GM21390 (cell line): ENCODE data around the gene HSD3B1.
"Not testable (repeated sequence)": the region's sequence is repeated elsewhere in the genome, so short reads cannot be mapped to it uniquely, and the experiment has no call there.

Source experiments
- ATAC-seq: cut with Tn5 transposase; IDR thresholded peaks from one replicate; pipeline ENCODE4 v1.9.1; 2021; ENCODE audit not compliant: unreplicated experiment

The HSD3B1 gene

GRCh38 chr1:119490925-119491324, 16.1 kb upstream of the HSD3B1 start:
- no peak for ATAC-seq

- no peak for ATAC-seq
Observed at GRCh38 chr1:119492763-119493162, 14.2 kb upstream of the HSD3B1 start.

- ATAC-seq = no peak
Observed at GRCh38 chr1:119504831-119505230, 2.2 kb upstream of the HSD3B1 start.

GRCh38 chr1:119510046-119510445, 3.0 kb downstream of the HSD3B1 start:
- no peak for ATAC-seq

- ATAC-seq = no peak
Observed at GRCh38 chr1:119515221-119515620, 8.2 kb downstream of the HSD3B1 start.

- no peak for ATAC-seq
Observed at GRCh38 chr1:119516247-119516646, 9.2 kb downstream of the HSD3B1 start.

GRCh38 chr1:119516680-119517079, 9.7 kb downstream of the HSD3B1 start:
- ATAC-seq = no peak

GRCh38 chr1:119517667-119518066, 10.7 kb downstream of the HSD3B1 start:
- ATAC-seq = not testable (repeated sequence)

GRCh38 chr1:119531606-119532323, 24.8 kb downstream of the HSD3B1 start:
- no peak for ATAC-seq

- ATAC-seq = no peak
Observed at GRCh38 chr1:119532324-119532910, 25.4 kb downstream of the HSD3B1 start.

GRCh38 chr1:119535381-119535780, 28.4 kb downstream of the HSD3B1 start:
- ATAC-seq = no peak

GRCh38 chr1:119537966-119538365, 31.0 kb downstream of the HSD3B1 start:
- ATAC-seq = no peak

- no peak for ATAC-seq
Observed at GRCh38 chr1:119539636-119540035, 32.6 kb downstream of the HSD3B1 start.

- no peak for ATAC-seq
Observed at GRCh38 chr1:119541389-119541788, 34.4 kb downstream of the HSD3B1 start.

GRCh38 chr1:119542492-119542946, 35.5 kb downstream of the HSD3B1 start:
- no peak for ATAC-seq

GRCh38 chr1:119544165-119544762, 37.3 kb downstream of the HSD3B1 start:
- ATAC-seq = no peak

- no peak for ATAC-seq
Observed at GRCh38 chr1:119546641-119547040, 39.6 kb downstream of the HSD3B1 start.

- no peak for ATAC-seq
Observed at GRCh38 chr1:119547306-119547705, 40.3 kb downstream of the HSD3B1 start.

GRCh38 chr1:119547805-119548204, 40.8 kb downstream of the HSD3B1 start:
- ATAC-seq = no peak

- no peak for ATAC-seq
Observed at GRCh38 chr1:119549719-119550132, 42.7 kb downstream of the HSD3B1 start.

GRCh38 chr1:119550381-119550780, 43.4 kb downstream of the HSD3B1 start:
- no peak for ATAC-seq

- ATAC-seq = no peak
Observed at GRCh38 chr1:119551218-119551617, 44.2 kb downstream of the HSD3B1 start.
